Epithelial cell of esophagus (primary cell): ENCODE data around the gene SPATA16.

ENCODE experiments used
- DNase-seq: peaks from one replicate; pipeline ENCODE4 v3.0.0; 2010; ENCODE audit warnings: low read depth
- H3K4me3 ChIP-seq: 2 replicates; pipeline ENCODE4 v1.5.1; 2011; ENCODE audit warnings: mild to moderate bottlenecking, low read length, control low read depth
- CTCF ChIP-seq: IDR thresholded peaks from 2 replicates; pipeline ENCODE4 v1.5.1; 2011; ENCODE audit warnings: low read depth, mild to moderate bottlenecking, low read length, control low read depth, inconsistent platforms; ENCODE audit not compliant: insufficient read depth; ENCODE audit errors: missing control alignments

SPATA16 gene

GRCh38 chr3:173007079-173007723, 133.8 kb downstream of the SPATA16 start:
- DNase-seq: no peak
- no peak for TF ChIP-seq CTCF
- no peak overlapping the region for H3K4me3 ChIP-seq

- no peak overlapping the region for H3K4me3 ChIP-seq
- no peak for DNase-seq
- no peak for TF ChIP-seq CTCF
These were observed 135.0 kb downstream of the SPATA16 start for GRCh38 chr3:173006006-173006405.

- H3K4me3 ChIP-seq: no peak overlapping the region
- no peak for DNase-seq
- no peak for TF ChIP-seq CTCF
These were observed 136.4 kb downstream of the SPATA16 start for GRCh38 chr3:173004681-173005080.

GRCh38 chr3:173003956-173004355, 137.1 kb downstream of the SPATA16 start:
- no peak for DNase-seq
- no peak for TF ChIP-seq CTCF
- no peak overlapping the region for H3K4me3 ChIP-seq

- no peak overlapping the region for H3K4me3 ChIP-seq
- TF ChIP-seq CTCF: no peak
- no peak for DNase-seq
These were observed 137.6 kb downstream of the SPATA16 start for GRCh38 chr3:173003471-173003870.

GRCh38 chr3:173001622-173002021, 139.4 kb downstream of the SPATA16 start:
- TF ChIP-seq CTCF: no peak
- DNase-seq: no peak

GRCh38 chr3:173000553-173000952, 140.5 kb downstream of the SPATA16 start:
- no peak for TF ChIP-seq CTCF
- H3K4me3 ChIP-seq: no peak overlapping the region
- DNase-seq: no peak

More at GRCh38 chr3:173001622-173002021, 139.4 kb downstream of the SPATA16 start:
- no peak overlapping the region for H3K4me3 ChIP-seq
